Middle frontal gyrus (tissue), 1 donor: Measurements from ENCODE around the gene ADAMTSL1.

ENCODE experiments used
- DNase-seq: peaks from one replicate; pipeline ENCODE4 v3.0.0-alpha.2; 2015; ENCODE audit warnings: low spot score; ENCODE audit errors: extremely low spot score

Gene ADAMTSL1

DNA sequence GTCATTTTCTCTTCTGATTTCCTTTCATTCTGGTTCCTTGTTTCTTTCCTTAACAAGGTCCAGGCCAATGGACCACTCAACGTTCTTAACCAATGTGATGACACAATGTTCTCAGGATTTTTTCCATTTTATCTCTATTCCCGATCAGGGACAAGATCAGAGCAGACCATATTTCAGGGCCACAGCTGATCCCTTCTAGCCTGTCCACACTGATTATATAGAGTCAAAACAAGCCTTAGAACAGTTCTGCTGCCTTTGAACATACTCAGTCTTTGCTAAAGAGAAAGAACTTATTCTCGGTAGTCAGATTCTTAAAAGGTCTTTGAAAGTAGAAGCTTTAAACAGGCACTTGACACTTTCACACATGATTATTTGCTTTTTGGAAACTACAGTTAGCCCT lies 188.4 kb downstream of the ADAMTSL1 start:
- no peak for DNase-seq

DNA sequence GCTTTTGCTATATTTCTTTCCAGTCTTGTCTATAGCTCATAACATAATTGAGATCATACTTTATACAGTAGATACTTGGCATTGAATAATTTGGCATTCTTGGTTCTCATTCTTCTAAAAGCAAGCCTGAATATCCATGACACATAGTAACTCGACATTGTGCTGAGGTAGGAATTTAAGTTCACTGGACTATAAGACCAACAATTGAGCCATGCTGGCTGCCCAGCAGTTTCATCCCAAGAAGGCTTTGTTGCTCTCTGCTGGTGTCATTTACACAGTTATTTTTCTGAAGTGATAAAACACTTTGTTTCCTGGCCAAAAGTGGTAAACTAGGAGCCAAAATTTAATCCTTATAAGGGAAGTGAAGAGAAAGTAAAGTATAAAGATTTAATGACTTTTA lies 192.0 kb downstream of the ADAMTSL1 start:
- no peak for DNase-seq

DNA sequence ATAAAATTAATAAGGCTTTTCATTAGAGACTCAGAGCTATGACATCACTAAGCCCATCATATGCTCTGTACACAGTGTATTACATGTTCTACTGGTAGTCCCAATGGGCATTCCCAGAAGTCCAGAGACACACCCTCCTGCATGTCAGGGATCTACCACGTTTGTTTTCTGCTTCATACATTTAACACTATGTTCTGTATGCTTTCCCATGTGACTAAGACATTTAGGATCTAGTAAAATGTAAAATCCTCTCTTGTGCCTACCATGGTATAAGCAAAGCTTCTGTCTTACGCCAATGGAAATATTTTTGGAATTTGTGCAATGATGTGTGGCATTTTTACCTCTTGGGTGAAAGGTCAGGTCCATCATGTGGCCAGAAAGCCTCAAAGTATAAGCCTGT lies 192.4 kb downstream of the ADAMTSL1 start:
- no peak for DNase-seq

DNA sequence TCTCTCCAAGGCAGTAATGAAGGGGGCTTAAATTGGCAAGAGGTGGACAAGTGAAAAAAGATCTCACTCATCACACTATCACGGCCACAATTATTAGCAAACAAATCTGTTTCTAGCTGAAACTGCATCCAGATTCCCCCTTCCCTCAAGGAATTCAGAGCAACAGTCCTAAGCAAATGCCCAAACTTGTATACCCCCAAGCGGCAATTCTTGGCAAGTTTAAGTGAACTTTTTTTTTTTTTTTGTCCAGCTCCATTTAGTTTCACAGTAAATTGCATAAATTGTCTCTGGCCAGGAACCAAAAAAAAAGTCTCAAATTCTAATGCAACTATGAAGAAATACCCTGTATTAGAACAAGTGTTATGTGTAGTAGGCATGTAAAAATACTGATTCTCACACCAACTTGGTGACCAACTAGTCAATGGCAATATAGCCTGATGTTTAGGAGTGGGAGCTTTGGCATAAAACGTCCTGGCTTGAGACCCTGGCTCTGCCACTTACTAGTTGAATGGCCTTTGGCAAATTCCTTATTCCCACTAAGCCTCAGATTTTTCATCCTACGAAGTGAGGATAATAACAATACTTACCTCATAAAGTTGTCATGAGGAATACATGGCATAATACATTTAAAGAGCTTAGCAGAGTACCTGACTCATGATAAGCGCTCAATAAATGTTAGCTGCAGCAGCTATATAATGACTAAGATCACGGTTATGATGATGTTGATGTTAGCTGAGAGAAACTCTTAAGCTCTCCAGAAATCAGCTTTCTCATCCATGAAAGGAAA lies 193.2 kb downstream of the ADAMTSL1 start:
- no peak for DNase-seq

DNA sequence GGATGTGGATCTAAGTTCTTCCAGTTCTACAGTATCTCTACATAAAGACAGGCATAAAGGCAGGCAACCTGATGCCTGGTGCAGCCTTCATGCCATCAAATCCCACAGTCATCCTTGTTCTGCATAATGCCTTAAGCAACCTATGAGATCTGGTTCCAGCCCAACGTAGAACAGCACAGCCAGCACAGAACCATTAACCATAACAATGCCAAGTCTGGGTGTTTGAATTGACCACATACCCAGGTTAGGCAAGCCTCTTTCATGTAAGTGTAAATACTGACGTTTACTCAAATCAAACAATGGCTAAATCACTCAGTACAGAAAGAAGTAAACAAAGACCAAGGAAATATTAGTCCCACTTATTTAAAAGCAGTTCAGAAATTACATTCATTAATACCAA lies 195.0 kb downstream of the ADAMTSL1 start:
- no peak for DNase-seq

DNA sequence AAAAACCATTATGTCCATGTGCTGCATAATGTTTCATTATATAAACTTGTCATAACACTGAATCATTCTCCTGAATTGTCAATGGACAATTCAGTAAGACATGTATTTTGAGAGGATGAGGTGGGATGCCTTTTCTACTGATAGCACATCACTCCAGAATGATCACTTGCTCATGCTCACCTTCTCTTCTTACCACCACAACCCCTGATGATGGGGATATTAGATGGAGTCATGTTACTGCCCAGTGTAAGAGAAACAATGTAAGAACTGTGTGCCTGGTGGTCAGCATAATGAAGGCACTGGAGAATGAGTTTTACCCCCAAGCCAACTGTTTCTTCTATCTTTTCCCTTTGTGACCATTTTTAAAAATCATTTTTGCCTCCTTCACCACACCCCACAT lies 198.8 kb downstream of the ADAMTSL1 start:
- no peak for DNase-seq

DNA sequence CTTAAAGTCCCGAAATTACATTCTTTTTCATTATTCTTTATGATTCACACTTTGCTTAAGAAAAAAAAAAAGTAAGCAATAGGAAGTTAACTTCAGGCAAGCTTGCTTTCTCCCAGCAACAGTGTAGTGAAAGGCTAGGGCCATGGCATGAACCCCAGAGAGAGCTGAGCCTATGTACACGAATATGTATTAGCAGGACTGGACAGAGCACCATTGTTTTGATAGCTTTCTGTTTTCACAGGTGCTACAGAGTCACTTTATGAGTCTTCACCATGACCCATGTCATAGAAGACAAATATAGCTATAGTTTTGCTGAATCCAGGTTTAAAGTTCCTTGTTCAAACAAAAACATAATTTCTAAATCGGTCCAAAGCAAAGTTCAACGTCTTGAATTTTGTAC lies 199.2 kb downstream of the ADAMTSL1 start:
- DNase-seq, result no peak

DNA sequence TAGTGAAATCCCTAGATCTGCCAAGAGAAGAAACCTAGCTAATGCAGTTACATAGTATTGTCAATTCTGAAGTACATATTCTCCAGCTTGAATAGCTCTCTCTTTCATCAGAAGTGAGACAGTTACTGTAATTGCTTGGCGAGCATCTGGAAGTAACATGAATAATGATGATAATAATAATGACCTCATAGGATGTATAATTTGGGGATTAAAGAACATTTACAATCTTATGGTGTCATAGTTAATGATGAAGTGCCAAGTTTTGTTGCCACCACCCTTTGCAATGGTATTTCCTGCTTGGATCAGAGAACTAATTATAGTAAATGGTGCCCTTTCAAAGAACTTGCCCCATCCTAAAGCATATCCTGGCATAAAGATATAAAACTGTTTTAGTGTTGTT lies 201.4 kb downstream of the ADAMTSL1 start:
- no peak for DNase-seq

DNA sequence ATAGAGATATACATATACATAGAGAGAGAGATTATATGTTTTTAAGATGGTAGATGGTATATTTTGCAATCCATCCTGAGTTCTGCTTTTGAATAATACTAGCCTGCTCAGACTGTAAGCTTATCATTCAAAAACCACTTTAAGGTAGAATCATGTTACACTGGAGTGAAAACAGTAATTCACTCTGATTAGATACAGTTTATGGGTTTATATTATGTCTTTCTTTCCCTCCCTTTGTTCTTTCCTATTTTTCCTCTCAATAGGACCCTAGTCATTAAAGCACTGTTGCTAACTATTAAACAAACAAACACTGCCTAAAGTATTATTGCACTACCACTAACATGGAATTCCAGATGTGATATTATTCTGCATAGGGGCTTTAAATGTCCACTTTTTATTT lies 202.0 kb downstream of the ADAMTSL1 start:
- no peak for DNase-seq

DNA sequence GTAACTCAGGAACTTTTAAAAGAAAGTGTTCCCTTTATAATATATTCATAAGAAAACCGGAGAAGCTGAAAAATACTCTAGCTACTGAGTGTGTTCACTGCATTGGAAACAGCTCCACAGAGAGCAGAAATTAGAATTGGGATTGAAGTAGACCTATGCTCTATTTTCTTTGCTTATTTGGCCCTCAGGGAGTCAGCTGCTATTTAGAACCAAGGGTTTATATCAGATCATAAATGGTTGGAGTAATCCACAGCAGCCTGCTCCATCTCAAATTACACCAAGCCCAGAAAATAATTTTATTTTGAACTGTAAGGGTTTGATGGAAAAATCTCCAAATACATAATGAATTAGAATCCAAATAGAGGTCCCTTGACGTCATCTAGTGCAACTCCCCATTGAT lies 202.6 kb downstream of the ADAMTSL1 start:
- no peak for DNase-seq

DNA sequence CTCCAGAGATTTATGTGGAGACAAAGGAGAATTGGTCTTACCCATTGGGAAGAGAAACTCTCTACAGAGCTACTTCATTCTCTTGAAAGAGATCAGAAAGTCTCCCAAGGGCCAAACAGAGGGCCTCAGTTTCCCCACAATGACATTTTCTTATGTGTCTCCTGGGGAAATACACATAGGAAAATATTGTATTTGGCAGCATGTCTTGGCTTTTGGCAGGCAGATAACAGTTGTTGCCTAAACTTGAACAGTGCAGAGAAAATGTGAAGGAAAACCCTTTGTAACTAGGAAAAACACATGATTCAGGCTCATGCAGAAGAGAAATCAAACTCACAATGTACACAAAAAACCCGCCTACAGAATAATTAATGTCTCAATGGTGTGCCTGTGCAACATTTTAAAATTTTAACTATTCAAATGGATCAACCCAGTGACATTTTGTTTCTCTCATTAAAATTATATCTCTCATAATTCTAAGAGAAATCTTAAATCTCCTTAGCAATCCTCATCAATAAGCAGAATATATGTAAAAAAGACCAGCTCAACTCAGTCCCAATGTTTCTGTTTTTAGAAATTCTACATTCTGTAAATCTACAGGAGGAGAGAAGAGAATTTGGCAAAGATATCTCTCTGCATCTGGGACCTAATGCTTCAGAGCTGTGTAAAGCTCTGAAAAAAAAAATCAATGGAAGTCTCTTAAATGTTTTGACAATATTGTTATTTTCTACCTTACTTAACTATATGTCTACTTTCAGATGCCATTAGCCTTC lies 205.1 kb downstream of the ADAMTSL1 start:
- DNase-seq, result no peak

DNA sequence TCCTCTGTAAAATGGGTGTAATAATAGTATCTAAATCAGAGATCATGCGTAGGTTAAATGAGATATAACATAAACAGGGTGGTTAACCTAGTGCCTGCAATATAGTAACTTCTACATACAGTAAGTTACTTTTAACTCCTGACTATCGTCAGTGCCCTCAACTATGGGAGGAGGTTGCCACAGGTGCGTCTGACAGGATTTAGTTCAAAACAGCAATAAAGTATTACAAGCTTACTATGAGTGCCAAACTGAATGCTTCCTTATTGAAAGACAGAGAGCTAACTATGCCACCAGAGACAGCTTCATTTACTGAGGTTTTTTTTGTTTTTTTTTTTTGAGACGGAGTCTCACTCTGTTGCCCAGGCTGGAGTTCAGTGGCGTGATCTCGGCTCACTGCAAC lies 209.0 kb downstream of the ADAMTSL1 start:
- no peak for DNase-seq

DNA sequence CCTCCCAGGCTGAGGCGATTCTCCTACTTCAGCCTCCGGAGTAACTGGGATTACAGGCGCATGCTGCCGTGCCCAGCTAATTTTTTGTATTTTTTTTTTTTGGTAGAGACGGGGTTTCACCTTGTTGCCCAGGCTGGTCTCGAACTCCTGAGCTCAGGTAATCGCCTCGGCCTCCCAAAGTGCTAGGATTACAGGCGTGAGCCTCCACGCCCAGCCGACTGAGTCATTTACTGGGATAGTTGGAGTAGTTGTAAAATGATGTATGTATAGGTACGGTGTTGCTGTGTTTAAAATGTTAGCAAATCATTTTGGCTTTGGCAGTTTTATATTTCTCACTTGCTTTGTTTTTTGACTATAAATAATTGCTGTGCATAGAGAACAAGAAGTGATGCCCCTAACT lies 209.4 kb downstream of the ADAMTSL1 start:
- no peak for DNase-seq

DNA sequence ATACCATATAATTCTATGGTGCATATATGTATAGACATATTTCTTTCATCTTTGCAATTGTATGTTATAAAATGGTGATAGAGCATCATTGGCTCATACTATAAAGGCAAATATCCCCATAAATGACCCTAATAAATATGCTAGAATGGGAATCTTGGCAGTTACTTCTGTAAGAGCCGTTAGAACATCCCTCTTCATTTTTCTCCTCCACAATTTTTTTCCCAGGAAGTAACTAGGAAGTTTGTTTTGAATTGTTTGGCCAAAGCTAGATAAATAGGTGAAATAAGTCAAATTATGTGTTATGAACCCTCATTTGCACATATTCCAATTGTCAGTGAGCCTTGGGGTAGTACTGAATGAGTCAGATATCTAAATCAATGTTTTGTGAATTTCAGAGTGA lies 209.9 kb downstream of the ADAMTSL1 start:
- no peak for DNase-seq

DNA sequence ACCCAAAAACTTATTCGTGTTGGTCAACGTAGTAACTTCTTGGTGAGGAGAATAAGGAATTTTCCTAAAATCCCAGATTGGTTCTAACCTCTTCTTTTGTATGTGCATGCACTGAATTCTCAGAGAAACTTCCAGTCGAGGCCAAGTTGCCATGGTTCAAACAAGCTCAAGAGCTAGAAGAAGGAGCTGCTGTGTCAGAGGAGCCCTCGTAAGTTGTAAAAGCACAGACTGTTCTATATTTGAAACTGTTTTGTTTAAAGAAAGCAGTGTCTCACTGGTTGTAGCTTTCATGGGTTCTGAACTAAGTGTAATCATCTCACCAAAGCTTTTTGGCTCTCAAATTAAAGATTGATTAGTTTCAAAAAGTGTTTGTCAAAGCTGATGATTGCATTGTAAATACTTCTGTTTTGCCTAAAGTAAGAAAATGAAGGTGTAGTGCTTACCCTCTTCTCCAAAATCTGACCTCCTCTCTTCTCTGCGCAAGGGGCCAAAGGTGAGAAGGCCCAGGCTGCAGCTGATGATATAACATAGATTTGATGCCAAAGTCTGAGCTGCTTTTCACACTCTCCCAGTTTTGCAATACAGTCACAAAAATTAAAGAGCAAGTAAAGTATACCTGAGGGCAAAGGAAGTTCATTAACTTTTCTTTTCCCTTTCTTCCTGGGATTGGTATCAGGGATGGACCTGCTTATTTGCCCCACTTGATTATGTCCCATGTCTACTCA lies 210.8 kb downstream of the ADAMTSL1 start:
- DNase-seq, result no peak

DNA sequence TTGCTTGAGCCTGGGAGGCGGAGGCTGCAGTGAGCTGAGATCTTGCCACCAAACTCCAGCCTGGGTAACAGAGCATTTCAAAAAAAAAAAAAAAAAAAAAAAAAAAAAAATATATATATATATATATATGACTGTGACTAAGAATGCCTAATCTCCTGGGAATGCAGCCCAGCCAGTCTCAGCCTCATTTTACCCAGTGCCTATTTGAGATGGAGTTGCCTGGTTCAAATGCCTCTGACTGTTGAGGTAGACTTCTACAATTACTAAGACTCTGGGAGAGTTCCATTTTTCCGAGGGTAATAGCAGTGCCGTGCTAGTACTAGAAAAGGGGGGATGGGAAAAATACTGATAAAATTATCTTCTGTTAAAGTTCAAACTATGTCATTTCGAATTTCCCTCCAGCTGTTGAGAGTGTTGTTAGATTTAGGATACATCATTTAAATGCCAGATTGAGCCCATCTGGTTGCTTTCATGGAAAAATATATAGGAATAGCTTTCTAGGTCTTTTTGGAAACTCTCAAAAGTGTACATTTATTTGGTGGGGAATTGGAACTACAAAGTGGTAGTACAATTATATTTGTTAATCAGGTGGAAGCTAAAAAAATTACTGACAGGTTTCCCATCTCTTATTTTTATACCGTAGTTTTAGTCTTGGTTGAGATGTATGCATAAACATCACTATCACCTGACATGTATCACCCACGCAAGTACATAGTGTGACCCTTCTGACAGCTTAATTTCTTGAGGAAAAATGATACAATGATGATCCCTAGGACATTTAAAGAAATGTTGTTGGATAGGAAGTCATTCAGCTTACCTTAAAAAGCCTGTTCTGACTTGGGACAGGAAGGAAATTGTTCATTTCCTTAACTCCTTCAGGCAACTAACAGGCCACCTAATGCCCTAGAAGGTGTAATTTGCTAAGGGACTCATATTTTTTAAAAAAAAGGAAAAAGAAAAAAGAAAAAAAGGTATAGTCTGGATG lies 214.9 kb downstream of the ADAMTSL1 start:
- no peak for DNase-seq

DNA sequence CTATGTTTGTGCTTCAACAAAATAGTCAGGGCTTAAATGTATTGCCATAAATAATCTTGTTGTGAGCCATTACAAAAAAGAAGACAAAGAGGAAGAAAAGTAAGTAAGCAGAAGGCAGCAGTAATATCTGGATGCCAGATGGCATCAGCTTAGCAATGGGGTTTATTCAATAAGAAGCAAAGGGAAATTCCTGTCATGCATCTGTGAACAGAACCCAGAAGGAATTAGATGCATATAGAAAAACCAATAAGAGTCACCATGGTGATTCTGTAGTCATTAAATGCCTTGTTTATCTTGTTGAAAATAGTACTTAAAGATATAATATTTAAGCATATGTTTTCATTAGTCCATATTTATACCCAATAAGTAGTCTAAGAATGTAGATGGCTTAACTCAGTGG lies 216.0 kb downstream of the ADAMTSL1 start:
- DNase-seq, result no peak

DNA sequence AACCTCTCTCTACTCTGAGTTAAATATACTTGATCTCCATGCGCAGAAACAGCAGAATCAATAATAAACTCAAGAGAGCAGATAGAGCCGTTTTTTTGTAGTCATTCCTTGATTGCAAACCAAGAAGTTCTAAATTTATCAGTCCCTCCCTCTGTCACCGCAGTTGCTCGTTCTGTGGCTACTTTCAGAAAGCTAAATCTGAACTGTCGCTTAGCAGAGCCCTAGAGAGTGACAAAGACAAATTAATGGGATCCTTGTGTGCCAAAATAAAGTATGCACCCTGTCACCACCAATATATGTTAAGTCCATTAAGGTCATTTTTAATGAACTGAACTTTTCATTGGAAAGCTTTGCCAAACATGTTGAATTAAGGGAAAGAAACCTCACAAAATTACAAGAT lies 218.3 kb downstream of the ADAMTSL1 start:
- DNase-seq, result no peak

DNA sequence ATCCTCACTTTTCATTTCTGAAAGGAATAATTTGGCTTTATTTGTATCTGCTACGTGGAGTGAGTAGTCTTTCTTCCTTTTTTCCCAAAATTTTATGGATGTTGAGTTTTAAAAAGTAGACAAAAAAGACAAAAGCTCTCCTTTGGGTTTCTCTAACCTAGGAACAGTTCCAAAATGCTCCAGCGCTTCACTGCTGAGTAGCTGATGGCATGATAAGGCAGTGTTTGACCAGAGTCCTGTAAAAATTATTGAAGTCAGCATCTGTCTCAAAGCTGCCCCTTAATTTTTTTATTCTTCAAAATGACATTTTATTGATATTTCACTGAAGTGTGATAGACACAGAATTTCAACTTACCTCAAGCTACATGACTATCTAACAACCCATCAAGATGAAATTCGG lies 219.0 kb downstream of the ADAMTSL1 start:
- DNase-seq, result no peak

DNA sequence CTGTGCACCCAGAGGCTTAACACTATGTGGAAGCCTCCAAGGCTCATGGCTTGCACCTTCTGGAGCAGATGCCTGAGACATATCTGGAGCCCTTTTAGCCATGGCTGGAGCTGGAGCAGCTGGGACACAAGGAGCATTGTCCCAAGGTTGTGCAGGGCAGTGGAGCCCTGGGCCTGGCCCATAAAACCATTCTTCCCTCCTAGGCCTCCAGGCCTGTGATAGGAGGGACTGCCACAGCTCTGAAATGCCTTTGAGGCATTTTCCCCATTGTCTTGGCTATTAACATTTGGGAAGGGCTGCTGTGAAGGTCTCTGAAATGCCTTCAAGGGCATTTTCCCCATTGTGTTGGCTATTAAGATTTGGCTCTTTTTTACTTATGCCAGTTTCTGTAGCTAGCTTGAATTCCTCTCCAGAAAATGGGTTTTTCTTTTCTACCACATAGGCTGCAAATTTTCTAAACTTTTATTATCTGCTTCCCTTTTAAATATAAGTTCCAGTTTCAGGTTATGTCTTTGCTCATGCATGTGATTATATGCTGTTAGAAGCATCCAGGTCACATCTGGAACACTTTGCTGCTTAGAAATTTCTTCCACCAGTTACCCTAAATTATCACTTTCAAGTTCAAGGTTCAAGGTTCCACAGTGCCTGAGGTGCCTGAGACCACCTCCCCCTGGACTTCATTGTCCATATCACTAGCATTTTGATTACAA lies 221.2 kb downstream of the ADAMTSL1 start:
- DNase-seq, result no peak
